Adrenal gland (tissue), 5 donors: ENCODE measurements around the gene MAGEF1.

Source experiments
- CTCF ChIP-seq, 6 experiments: fragments of 450-650 bp in 4 of 6; fragments of 200-600 bp in 2 of 6; sonication (generic) in 1 of 6; IDR thresholded peaks; 1 replicate in 5 of 6; 2 replicates in 1 of 6; pipeline versions ENCODE4 v1.5.1 to v1.8.0; 2016 to 2021; ENCODE audit warnings: antibody characterized with exemption in 6 of 6, mild to moderate bottlenecking in 2 of 6, moderate library complexity in 1 of 6
- POLR2A ChIP-seq, 2 donors: fragments of 450-650 bp; IDR thresholded peaks; one replicate each; pipeline ENCODE4 v1.6.1; 2017; ENCODE audit warnings: antibody characterized with exemption in 2 of 2, mild to moderate bottlenecking in 2 of 2, moderate library complexity in 1 of 2
- donor health status: DM: no; HTN: no; CAD: no.

GRCh38 chr3:184738982-184739381, 27.1 kb upstream of the MAGEF1 start:
- TF ChIP-seq CTCF (IDR thresholded peaks at IDR 0.05) (no peak), POLR2A (IDR thresholded peaks at IDR 0.05) (no peak)
